HepG2 (cell line): ENCODE measurements around the gene RSAD1. TPM values are rescaled to one million over a fixed set of nuclear protein-coding genes. Genes with fewer than 3 reads are reported as not detected.
A peak's percentile ranks its signal among the peaks of the same experiment; 100 is the strongest.

Experiments used
- ARNTL ChIP-seq: sonication (generic); formaldehyde crosslinking; IDR thresholded peaks from 2 replicates; pipeline ENCODE4 v1.4.0; 2020; ENCODE audit warnings: mild to moderate bottlenecking, missing genetic modification reagents
- CC2D1A ChIP-seq: sonication (generic); formaldehyde crosslinking; IDR thresholded peaks from 2 replicates; pipeline ENCODE4 v1.8.1; 2023; ENCODE audit warnings: mild to moderate bottlenecking, missing genetic modification reagents
- ELF1 ChIP-seq: sonication (generic); formaldehyde crosslinking; IDR thresholded peaks from 2 replicates; pipeline ENCODE4 v1.4.0; 2020; ENCODE audit warnings: missing genetic modification reagents
- GABPB1 ChIP-seq: IDR thresholded peaks from 2 replicates; pipeline ENCODE4 v1.6.1; 2016; ENCODE audit warnings: mild to moderate bottlenecking, missing genetic modification reagents, moderate library complexity, missing compliant biosample characterization
- IKZF4 ChIP-seq: sonication (generic); formaldehyde crosslinking; IDR thresholded peaks from 2 replicates; pipeline ENCODE4 v1.5.1; 2020; ENCODE audit warnings: borderline replicate concordance, mild to moderate bottlenecking, low read depth, missing genetic modification reagents; ENCODE audit errors: not compliant biosample characterization
- MEIS2 ChIP-seq: sonication (generic); formaldehyde crosslinking; IDR thresholded peaks from 2 replicates; pipeline ENCODE4 v1.9.0; 2021; ENCODE audit warnings: mild to moderate bottlenecking, missing genetic modification reagents
- NR2F1 ChIP-seq, 2 experiments: fragments of 450-650 bp in 1 of 2; formaldehyde crosslinking in 1 of 2; IDR thresholded peaks; 2 replicates each; pipeline versions ENCODE4 v1.5.0 to v1.6.1; 2016 to 2020; ENCODE audit warnings: mild to moderate bottlenecking in 1 of 2, missing compliant biosample characterization in 1 of 2, missing genetic modification reagents in 1 of 2, moderate library complexity in 1 of 2
- PHF20 ChIP-seq: sonication (generic); formaldehyde crosslinking; IDR thresholded peaks from 2 replicates; pipeline ENCODE4 v1.5.0; 2020; ENCODE audit warnings: mild to moderate bottlenecking, missing genetic modification reagents
- PITX1 ChIP-seq: sonication (generic); formaldehyde crosslinking; IDR thresholded peaks from 2 replicates; pipeline ENCODE4 v1.5.1; 2020; ENCODE audit warnings: mild to moderate bottlenecking, missing genetic modification reagents
- SMAD3 ChIP-seq: sonication (generic); formaldehyde crosslinking; IDR thresholded peaks from 2 replicates; pipeline ENCODE4 v1.4.0; 2020; ENCODE audit warnings: missing genetic modification reagents
- XRCC5 ChIP-seq: fragments of 200-400 bp; formaldehyde crosslinking; optimal IDR thresholded peaks from 2 replicates; pipeline ENCODE3; 2017; ENCODE audit warnings: mild to moderate bottlenecking, low read length
- ZNF335 ChIP-seq: sonication (generic); formaldehyde crosslinking; IDR thresholded peaks from 2 replicates; pipeline ENCODE4 v1.4.0; 2020; ENCODE audit warnings: missing genetic modification reagents
- ZNF572 ChIP-seq: sonication (generic); formaldehyde crosslinking; IDR thresholded peaks from 2 replicates; pipeline ENCODE4 v1.5.1; 2020; ENCODE audit warnings: mild to moderate bottlenecking, missing genetic modification reagents
- ZNF589 ChIP-seq: sonication (generic); formaldehyde crosslinking; conservative IDR thresholded peaks from 2 replicates; pipeline ENCODE4 v1.8.0; 2022; ENCODE audit warnings: mild to moderate bottlenecking, moderate library complexity, missing genetic modification reagents
- ZSCAN31 ChIP-seq: sonication (generic); formaldehyde crosslinking; IDR thresholded peaks from 2 replicates; pipeline ENCODE4 v1.5.0; 2020; ENCODE audit warnings: low read depth, mild to moderate bottlenecking, missing genetic modification reagents
- polyA plus RNA-seq, 8 experiments: library from polyadenylated mRNA; depleted of rRNA in 3 of 8; stranded (reverse) in 7 of 8; unstranded in 1 of 8; fragments of >200 nt; fragmentation: Illumina TruSeq in 4 of 8; extraction: Trizol in 4 of 8; gene quantifications; 2 replicates each; pipeline versions ENCODE4 v1.2.1 to v1.2.3, GENCODE V29; 2011 to 2016; ENCODE audit warnings: low read depth in 4 of 8, missing spikeins in 1 of 8, mixed read lengths in 1 of 8; ENCODE audit not compliant: insufficient read depth in 1 of 8
- total RNA-seq, 5 experiments: library from RNA; depleted of rRNA; stranded (reverse); fragments of >200 nt; fragmentation: Illumina TruSeq; extraction: Trizol; gene quantifications; 2 replicates each; pipeline ENCODE4 v1.2.3, GENCODE V29; 2016; ENCODE audit warnings: low read depth in 1 of 5
- TF ChIP-seq, protein P1 (sequence below): fragments of 450-650 bp; IDR thresholded peaks from 2 replicates; pipeline ENCODE4 v1.6.1; 2017; ENCODE audit warnings: mild to moderate bottlenecking
- TF ChIP-seq, protein P2 (sequence below): sonication (generic); formaldehyde crosslinking; IDR thresholded peaks from 2 replicates; pipeline ENCODE4 v1.8.0; 2022; ENCODE audit warnings: missing genetic modification reagents, low read depth, mild to moderate bottlenecking, borderline replicate concordance
- TF ChIP-seq, protein P3 (sequence below): IDR thresholded peaks from 2 replicates; pipeline ENCODE4 v1.6.1; 2018; ENCODE audit warnings: missing genetic modification reagents, mild to moderate bottlenecking, missing compliant biosample characterization
- TF ChIP-seq, protein P4 (sequence below): sonication (generic); formaldehyde crosslinking; IDR thresholded peaks from 2 replicates; pipeline ENCODE4 v1.8.1; 2023; ENCODE audit warnings: mild to moderate bottlenecking, missing genetic modification reagents
- TF ChIP-seq, protein P5 (sequence below): sonication (generic); formaldehyde crosslinking; IDR thresholded peaks from 2 replicates; pipeline ENCODE4 v1.4.0; 2020; ENCODE audit warnings: missing genetic modification reagents, mild to moderate bottlenecking, borderline replicate concordance
- TF ChIP-seq, protein P6 (sequence below): sonication (generic); formaldehyde crosslinking; IDR thresholded peaks from 2 replicates; pipeline ENCODE4 v1.4.0; 2020; ENCODE audit warnings: missing genetic modification reagents, borderline replicate concordance

The RSAD1 gene
- total and polyA plus RNA-seq, 2 of the 13 experiments (the other 11 are each of a cell fraction or from before 2014, with no cell fraction given): 22.7 to 27.7 TPM

DNA sequence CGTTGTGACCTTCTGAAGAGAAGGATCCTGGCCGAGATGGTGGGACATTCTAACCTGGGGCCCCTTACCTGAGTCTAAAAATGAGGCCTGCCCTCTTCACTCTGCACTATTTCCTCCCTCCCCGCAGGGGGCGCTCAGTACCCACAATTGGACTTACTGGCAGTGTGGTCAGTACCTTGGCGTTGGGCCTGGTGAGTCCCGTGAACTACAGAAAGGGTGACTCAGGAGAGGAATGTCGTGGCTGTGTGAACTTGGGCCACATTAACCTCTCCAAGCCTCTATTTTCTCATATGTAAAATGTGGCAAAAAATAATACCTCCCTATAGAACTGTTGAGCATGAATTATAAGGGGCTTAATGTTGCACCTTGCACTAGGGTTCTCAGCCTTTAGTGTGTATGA, 3.9 kb downstream of the RSAD1 start (continued):
- TF ChIP-seq, protein P1, sequence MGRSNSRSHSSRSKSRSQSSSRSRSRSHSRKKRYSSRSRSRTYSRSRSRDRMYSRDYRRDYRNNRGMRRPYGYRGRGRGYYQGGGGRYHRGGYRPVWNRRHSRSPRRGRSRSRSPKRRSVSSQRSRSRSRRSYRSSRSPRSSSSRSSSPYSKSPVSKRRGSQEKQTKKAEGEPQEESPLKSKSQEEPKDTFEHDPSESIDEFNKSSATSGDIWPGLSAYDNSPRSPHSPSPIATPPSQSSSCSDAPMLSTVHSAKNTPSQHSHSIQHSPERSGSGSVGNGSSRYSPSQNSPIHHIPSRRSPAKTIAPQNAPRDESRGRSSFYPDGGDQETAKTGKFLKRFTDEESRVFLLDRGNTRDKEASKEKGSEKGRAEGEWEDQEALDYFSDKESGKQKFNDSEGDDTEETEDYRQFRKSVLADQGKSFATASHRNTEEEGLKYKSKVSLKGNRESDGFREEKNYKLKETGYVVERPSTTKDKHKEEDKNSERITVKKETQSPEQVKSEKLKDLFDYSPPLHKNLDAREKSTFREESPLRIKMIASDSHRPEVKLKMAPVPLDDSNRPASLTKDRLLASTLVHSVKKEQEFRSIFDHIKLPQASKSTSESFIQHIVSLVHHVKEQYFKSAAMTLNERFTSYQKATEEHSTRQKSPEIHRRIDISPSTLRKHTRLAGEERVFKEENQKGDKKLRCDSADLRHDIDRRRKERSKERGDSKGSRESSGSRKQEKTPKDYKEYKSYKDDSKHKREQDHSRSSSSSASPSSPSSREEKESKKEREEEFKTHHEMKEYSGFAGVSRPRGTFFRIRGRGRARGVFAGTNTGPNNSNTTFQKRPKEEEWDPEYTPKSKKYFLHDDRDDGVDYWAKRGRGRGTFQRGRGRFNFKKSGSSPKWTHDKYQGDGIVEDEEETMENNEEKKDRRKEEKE: no peak
- TF ChIP-seq, protein P2, sequence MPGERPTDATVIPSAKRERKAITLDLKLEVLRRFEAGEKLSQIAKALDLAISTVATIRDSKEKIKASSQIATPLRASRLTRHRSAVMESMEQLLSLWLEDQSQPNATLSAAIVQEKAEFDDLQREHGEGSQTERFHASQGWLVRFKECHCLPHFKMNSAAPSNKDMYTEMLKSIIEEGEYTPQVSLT (CRISPR knock-in tag): no peak
- TF ChIP-seq XRCC5 (peak; percentile 98), SMAD3 (CRISPR knock-in tag) (peak; percentile 92), IKZF4 (CRISPR knock-in tag) (no peak), PITX1 (CRISPR knock-in tag) (peak; percentile 27; the same call in 1 of the 2 replicates), GABPB1 (0 out of 2 replicates have a peak, but pooled peaks have one; percentile 22), ZNF589 (no peak), ZSCAN31 (no peak), MEIS2 (0 out of 2 replicates have a peak, but pooled peaks have one; percentile 33), ZNF335 (CRISPR knock-in tag) (peak; percentile 75; the same call in 1 of the 2 replicates), PHF20 (CRISPR knock-in tag) (no peak; the same call in 1 of the 2 replicates), CC2D1A (no peak), ARNTL (CRISPR knock-in tag) (0 out of 2 replicates have a peak, but pooled peaks have one; percentile 45), ZNF572 (CRISPR knock-in tag) (no peak), ELF1 (CRISPR knock-in tag) (no peak), NR2F1 (CRISPR knock-in tag; IDR thresholded peaks at IDR 0.05) (peak in 1 of 2 experiments; percentile 55; a peak in 1 of 4 replicates)
- TF ChIP-seq, protein P3, sequence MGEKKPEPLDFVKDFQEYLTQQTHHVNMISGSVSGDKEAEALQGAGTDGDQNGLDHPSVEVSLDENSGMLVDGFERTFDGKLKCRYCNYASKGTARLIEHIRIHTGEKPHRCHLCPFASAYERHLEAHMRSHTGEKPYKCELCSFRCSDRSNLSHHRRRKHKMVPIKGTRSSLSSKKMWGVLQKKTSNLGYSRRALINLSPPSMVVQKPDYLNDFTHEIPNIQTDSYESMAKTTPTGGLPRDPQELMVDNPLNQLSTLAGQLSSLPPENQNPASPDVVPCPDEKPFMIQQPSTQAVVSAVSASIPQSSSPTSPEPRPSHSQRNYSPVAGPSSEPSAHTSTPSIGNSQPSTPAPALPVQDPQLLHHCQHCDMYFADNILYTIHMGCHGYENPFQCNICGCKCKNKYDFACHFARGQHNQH: peak; percentile 66
- TF ChIP-seq, protein P4, sequence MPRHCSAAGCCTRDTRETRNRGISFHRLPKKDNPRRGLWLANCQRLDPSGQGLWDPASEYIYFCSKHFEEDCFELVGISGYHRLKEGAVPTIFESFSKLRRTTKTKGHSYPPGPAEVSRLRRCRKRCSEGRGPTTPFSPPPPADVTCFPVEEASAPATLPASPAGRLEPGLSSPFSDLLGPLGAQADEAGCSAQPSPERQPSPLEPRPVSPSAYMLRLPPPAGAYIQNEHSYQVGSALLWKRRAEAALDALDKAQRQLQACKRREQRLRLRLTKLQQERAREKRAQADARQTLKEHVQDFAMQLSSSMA: no peak
- TF ChIP-seq, protein P5, sequence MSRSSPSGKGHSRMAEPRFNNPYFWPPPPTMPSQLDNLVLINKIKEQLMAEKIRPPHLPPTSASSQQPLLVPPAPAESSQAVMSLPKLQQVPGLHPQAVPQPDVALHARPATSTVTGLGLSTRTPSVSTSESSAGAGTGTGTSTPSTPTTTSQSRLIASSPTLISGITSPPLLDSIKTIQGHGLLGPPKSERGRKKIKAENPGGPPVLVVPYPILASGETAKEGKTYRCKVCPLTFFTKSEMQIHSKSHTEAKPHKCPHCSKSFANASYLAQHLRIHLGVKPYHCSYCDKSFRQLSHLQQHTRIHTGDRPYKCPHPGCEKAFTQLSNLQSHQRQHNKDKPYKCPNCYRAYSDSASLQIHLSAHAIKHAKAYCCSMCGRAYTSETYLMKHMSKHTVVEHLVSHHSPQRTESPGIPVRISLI (CRISPR knock-in tag): no peak
- TF ChIP-seq, protein P6, sequence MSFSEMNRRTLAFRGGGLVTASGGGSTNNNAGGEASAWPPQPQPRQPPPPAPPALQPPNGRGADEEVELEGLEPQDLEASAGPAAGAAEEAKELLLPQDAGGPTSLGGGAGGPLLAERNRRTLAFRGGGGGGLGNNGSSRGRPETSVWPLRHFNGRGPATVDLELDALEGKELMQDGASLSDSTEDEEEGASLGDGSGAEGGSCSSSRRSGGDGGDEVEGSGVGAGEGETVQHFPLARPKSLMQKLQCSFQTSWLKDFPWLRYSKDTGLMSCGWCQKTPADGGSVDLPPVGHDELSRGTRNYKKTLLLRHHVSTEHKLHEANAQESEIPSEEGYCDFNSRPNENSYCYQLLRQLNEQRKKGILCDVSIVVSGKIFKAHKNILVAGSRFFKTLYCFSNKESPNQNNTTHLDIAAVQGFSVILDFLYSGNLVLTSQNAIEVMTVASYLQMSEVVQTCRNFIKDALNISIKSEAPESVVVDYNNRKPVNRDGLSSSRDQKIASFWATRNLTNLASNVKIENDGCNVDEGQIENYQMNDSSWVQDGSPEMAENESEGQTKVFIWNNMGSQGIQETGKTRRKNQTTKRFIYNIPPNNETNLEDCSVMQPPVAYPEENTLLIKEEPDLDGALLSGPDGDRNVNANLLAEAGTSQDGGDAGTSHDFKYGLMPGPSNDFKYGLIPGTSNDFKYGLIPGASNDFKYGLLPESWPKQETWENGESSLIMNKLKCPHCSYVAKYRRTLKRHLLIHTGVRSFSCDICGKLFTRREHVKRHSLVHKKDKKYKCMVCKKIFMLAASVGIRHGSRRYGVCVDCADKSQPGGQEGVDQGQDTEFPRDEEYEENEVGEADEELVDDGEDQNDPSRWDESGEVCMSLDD (CRISPR knock-in tag): no peak
